Neural cell (in vitro differentiated cells): ENCODE data around the gene LPP.

Experiments
- EZH2 ChIP-seq: fragments of 200-600, 300-800 bp; shearing (Covaris generic), sonication (generic); IDR thresholded peaks from 2 replicates; pipeline ENCODE4 v1.6.1; 2014; ENCODE audit warnings: antibody characterized with exemption, low read length, borderline replicate concordance, mild to moderate bottlenecking; ENCODE audit not compliant: insufficient read depth, poor library complexity, severe bottlenecking
- POLR2AphosphoS5 ChIP-seq: IDR thresholded peaks from 2 replicates; pipeline ENCODE4 v1.6.1; 2012
- TF ChIP-seq, protein P1 (sequence below): fragments of 450-650 bp; IDR thresholded peaks from 2 replicates; pipeline ENCODE4 v1.5.1; 2014; ENCODE audit warnings: antibody characterized with exemption, mild to moderate bottlenecking, moderate library complexity; ENCODE audit not compliant: poor library complexity, severe bottlenecking

DNA sequence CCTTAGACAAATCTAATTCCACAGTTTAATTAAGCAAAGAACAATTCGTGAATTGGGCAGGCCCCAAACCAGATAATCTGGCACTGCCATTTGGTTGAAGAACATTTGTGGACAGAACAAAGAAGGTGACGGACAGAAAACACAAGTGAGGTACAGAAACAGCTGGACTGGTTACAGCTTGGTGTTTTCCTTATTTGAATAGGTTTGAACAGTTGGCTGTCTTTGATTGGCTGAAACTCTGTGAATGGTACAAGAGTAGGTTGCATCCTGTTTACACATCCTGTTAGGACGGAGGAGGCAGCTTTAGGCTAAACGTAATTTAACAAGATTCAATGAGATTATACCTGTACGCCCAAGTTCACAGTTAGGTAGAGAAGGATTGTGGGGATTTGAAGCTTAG, 114.4 kb downstream of the LPP start:
- TF ChIP-seq, protein P1, sequence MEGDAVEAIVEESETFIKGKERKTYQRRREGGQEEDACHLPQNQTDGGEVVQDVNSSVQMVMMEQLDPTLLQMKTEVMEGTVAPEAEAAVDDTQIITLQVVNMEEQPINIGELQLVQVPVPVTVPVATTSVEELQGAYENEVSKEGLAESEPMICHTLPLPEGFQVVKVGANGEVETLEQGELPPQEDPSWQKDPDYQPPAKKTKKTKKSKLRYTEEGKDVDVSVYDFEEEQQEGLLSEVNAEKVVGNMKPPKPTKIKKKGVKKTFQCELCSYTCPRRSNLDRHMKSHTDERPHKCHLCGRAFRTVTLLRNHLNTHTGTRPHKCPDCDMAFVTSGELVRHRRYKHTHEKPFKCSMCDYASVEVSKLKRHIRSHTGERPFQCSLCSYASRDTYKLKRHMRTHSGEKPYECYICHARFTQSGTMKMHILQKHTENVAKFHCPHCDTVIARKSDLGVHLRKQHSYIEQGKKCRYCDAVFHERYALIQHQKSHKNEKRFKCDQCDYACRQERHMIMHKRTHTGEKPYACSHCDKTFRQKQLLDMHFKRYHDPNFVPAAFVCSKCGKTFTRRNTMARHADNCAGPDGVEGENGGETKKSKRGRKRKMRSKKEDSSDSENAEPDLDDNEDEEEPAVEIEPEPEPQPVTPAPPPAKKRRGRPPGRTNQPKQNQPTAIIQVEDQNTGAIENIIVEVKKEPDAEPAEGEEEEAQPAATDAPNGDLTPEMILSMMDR = no peak
- TF ChIP-seq POLR2AphosphoS5 (no peak), EZH2 (no peak)
